ENCODE measurements around the gene SEMA3C. TPM values are rescaled to one million over a fixed set of nuclear protein-coding genes. Genes with fewer than 3 reads are reported as not detected.
A peak's percentile ranks its signal among the peaks of the same experiment; 100 is the strongest.

SEMA3C gene
- 64.1 and 118 TPM in 2 replicates for polyA plus RNA-seq (2011; rRNA removed)
- polyA minus RNA-seq (2011; rRNA and poly(A)+ RNA removed), result 91.2 and 106 TPM in 2 replicates

DNA sequence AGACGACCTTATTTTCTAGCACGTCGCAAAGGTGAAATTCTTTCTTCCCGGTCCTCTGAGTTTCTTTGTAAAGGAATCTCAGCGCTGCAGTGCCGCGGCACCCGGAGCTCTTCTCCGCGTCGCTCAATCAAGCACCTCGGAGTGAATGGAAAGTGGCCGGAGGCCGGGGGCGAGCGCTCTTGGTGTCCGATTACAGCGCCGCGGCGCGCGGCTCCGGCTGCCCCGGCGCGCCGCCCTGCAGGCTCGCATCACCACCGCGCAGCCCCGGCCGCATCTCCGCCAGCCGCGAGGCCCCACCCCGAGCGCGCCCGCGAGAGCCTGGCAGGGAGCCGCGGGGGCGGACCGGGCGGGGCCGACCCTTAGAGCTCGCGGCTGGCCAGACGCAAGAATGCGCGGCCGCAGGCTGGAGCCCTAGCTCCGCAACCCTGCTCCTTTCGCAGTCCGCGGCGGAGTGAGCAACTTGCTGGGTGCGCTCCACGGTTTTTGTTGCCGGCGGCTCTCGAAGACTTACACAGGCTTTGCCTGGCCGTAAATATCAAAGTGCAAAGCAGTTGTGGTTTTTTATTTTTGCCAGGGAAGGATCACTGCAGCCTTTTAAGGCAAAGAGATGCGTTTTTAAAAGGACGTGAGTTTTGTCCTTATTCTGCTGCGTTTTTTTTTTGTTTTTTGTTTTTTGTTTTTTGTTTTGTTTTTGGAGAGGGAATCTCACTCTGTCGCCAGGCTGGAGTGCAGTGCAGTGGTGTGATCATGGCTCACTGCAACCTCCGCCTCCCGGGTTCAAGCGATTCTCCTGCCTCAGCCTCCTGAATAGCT is at the start of gene SEMA3C:
TSS of gene SEMA3C (minus strand) at position 143 of the 813 bp plus-strand sequence. CDS start 2,270 bp downstream, outside the sequence.
- no peaks in the 10 kb centered on the region for H3K27me3 ChIP-seq (ENCODE audit: control insufficient read depth, insufficient read depth, low read length)
- H3K36me3 ChIP-seq (ENCODE audit: control insufficient read depth, insufficient read depth, low read length), result peaks cover 2% of the 10 kb centered on the region; the same call in 1 of the 2 replicates
- ChIA-PET POLR2A (interaction anchor here (0.6 to 0.7 kb wide), 5 partner anchors 52 to 560 kb away, joined by 3 to 6 read pairs (median 5); no protein-coding TSS in a partner anchor), CTCF (interaction anchor here (0.7 to 5.2 kb wide), 13 partner anchors 9 to 551 kb away, joined by 3 to 27 read pairs (median 4); no protein-coding TSS in a partner anchor)
- peak; percentile 25 for TF ChIP-seq CTCF (IDR thresholded peaks at IDR 0.05; ENCODE audit: insufficient read depth, low read depth, low read length)
- H3K4me3 ChIP-seq (ENCODE audit: low read depth, low read length), result peak within 1 kb of the TSS; percentile 52
- DNase-seq (ENCODE audit: low read depth), result peak; percentile 75

DNA sequence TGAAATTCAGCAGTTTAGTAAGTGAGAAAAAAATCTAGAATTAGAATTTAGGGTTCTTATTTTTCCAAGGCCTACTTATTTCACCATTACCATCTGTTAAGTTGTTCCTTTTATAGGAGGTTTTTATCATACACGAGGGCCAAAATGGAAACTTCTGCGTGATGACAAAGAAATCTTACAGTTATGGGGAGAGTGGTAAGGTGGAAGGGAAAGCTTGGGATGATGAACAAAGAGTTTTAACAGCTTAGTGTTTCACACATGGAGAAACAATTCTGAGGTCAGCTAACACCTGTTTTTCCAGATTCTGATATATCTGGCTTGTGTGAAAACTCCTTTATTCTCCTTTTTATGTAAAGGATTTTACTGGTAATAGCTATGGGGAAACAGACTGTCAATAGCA is 49.8 kb upstream of the SEMA3C start:
- DNase-seq (ENCODE audit: low read depth), result no peak
- ChIA-PET POLR2A (no interaction called here), CTCF (no interaction called here)
- Histone ChIP-seq H3K4me3 (ENCODE audit: low read depth, low read length) (no peak overlapping the region), H3K36me3 (ENCODE audit: control insufficient read depth, insufficient read depth, low read length) (no peaks in the 10 kb centered on the region), H3K27me3 (ENCODE audit: control insufficient read depth, insufficient read depth, low read length) (no peaks in the 10 kb centered on the region)
- no peak for TF ChIP-seq CTCF (IDR thresholded peaks at IDR 0.05; ENCODE audit: insufficient read depth, low read depth, low read length)

- CTCF ChIA-PET, result no interaction called here
- TF ChIP-seq CTCF (IDR thresholded peaks at IDR 0.05; ENCODE audit: insufficient read depth, low read depth, low read length), result no peak
- Histone ChIP-seq H3K36me3 (ENCODE audit: control insufficient read depth, insufficient read depth, low read length) (no peaks in the 10 kb centered on the region), H3K27me3 (ENCODE audit: control insufficient read depth, insufficient read depth, low read length) (no peaks in the 10 kb centered on the region), H3K4me3 (ENCODE audit: low read depth, low read length) (no peak overlapping the region)
- DNase-seq (ENCODE audit: low read depth), result no peak
- POLR2A ChIA-PET, result no interaction called here
Observed at GRCh38 chr7:80967917-80968297, 49.1 kb upstream of the SEMA3C start.

DNA sequence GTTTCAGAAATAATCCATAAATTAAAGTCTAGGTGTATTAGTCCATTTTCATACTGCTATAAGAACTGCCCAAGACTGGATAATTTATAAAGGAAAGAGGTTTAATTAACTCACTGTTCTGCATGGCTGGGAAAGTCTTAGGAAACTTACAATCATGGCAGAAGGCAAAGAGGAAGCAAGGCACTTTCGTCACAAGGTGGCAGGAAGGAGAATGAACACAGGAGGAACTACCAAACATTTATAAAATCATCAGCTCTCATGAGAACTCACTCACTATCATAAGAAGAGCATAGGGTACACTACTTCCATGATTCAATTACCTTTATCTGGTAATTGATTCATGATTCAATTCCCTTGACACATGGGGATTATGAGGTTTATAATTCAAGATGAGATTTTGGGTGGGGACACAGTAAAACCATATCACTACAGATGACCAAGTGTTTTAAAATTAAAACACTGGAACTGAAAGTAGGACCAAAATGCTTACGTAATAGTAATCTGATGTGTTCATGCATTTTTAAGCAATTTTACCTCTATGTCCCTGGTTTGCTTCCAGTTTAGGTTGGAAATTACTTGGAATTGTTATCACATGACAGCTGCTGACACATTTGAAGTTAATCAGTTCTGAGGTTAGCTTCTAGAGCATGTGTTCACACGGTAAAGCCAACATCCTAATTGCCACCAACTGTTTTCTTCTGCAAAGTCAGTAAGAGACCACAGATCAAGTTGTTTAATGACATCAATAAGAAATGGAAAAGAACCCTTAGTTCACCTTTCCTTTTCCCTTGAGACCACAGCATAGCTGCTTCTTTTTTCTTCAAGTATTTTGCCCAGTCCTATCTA is 48.4 kb upstream of the SEMA3C start:
- no peak overlapping the region for H3K4me3 ChIP-seq (ENCODE audit: low read depth, low read length)
- POLR2A ChIA-PET, result no interaction called here
- TF ChIP-seq CTCF (IDR thresholded peaks at IDR 0.05; ENCODE audit: insufficient read depth, low read depth, low read length), result no peak
- H3K27me3 ChIP-seq (ENCODE audit: control insufficient read depth, insufficient read depth, low read length), result no peaks in the 10 kb centered on the region
- CTCF ChIA-PET, result no interaction called here
- DNase-seq (ENCODE audit: low read depth), result no peak
- no peaks in the 10 kb centered on the region for H3K36me3 ChIP-seq (ENCODE audit: control insufficient read depth, insufficient read depth, low read length)

DNA sequence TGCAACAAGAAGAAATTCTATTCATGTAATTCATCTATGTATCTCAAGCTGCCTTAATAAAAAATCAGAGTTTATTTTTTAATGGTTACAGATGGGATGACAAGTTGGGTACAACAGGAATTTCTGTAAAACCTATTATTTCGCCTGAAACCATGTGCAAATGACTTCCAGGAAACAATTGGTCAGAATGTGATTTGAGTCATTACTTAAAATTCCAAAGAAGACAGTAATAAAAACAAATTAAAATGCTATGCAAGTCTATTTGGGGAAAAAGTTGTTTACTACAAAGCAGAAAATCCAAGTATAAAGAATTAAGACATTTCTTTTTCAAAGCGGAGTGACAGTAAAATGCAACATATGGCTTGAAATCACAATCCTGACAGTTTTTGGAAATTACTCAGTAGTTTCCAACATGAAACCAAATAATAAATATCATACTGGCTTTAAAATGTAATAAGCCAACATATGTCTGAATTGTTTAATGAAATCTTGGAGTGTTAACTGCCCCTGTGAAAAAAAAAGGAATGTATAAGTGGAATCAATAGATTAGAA is 41.5 kb upstream of the SEMA3C start:
- no peak for TF ChIP-seq CTCF (IDR thresholded peaks at IDR 0.05; ENCODE audit: insufficient read depth, low read depth, low read length)
- POLR2A ChIA-PET, result no interaction called here
- peak; percentile 70 for DNase-seq (ENCODE audit: low read depth)
- Histone ChIP-seq H3K36me3 (ENCODE audit: control insufficient read depth, insufficient read depth, low read length) (no peaks in the 10 kb centered on the region), H3K4me3 (ENCODE audit: low read depth, low read length) (no peak overlapping the region), H3K27me3 (ENCODE audit: control insufficient read depth, insufficient read depth, low read length) (no peaks in the 10 kb centered on the region)
- CTCF ChIA-PET, result no interaction called here

Measured in BJ (cell line).